ENCODE data around the gene CACNA2D3. TPM values are rescaled to one million over a fixed set of nuclear protein-coding genes. Genes with fewer than 3 reads are reported as not detected.

The CACNA2D3 gene
- total RNA-seq, 1 experiment from 2014 or later, result 7.6 TPM

GRCh38 chr3:54914180-54914579, 791.8 kb downstream of the CACNA2D3 start:
- no peak for DNase-seq (ENCODE audit: low spot score)

GRCh38 chr3:54915181-54915580, 792.8 kb downstream of the CACNA2D3 start:
- no peak for DNase-seq (ENCODE audit: low spot score)

GRCh38 chr3:54915976-54916375, 793.6 kb downstream of the CACNA2D3 start:
- no peak for DNase-seq (ENCODE audit: low spot score)

- no peak for DNase-seq (ENCODE audit: low spot score)
Observed at GRCh38 chr3:54916732-54917131, 794.4 kb downstream of the CACNA2D3 start.

- no peak for DNase-seq (ENCODE audit: low spot score)
Observed at GRCh38 chr3:54917174-54917573, 794.8 kb downstream of the CACNA2D3 start.

GRCh38 chr3:54917862-54918261, 795.5 kb downstream of the CACNA2D3 start:
- peak; percentile 24 for DNase-seq (ENCODE audit: low spot score)

GRCh38 chr3:54918516-54918915, 796.2 kb downstream of the CACNA2D3 start:
- DNase-seq (ENCODE audit: low spot score), result no peak

GRCh38 chr3:54928046-54928770, 805.9 kb downstream of the CACNA2D3 start, which contains the start of gene LRTM1:
TSS of gene LRTM1 (minus strand) at chr3:54928059. CDS start at chr3:54927911, 148 bp downstream.
- DNase-seq (ENCODE audit: low spot score), result no peak

GRCh38 chr3:54931182-54931581, 808.8 kb downstream of the CACNA2D3 start:
- no peak for DNase-seq (ENCODE audit: low spot score)

GRCh38 chr3:54932606-54933005, 810.3 kb downstream of the CACNA2D3 start:
- no peak for DNase-seq (ENCODE audit: low spot score)

GRCh38 chr3:54935869-54936268, 813.5 kb downstream of the CACNA2D3 start:
- no peak for DNase-seq (ENCODE audit: low spot score)

GRCh38 chr3:54936561-54936960, 814.2 kb downstream of the CACNA2D3 start:
- no peak for DNase-seq (ENCODE audit: low spot score)

GRCh38 chr3:54939557-54940300, 817.4 kb downstream of the CACNA2D3 start:
- peak; percentile 16 for DNase-seq (ENCODE audit: low spot score)

- no peak for DNase-seq (ENCODE audit: low spot score)
Observed at GRCh38 chr3:54940971-54941370, 818.6 kb downstream of the CACNA2D3 start.

- DNase-seq (ENCODE audit: low spot score), result no peak
Observed at GRCh38 chr3:54941690-54942362, 819.5 kb downstream of the CACNA2D3 start.

- peak; percentile 8 for DNase-seq (ENCODE audit: low spot score)
Observed at GRCh38 chr3:54949491-54950044, 827.2 kb downstream of the CACNA2D3 start.

GRCh38 chr3:54950391-54951003, 828.1 kb downstream of the CACNA2D3 start:
- DNase-seq (ENCODE audit: low spot score), result no peak

- peak; percentile 82 for DNase-seq (ENCODE audit: low spot score)
Observed at GRCh38 chr3:54951405-54951804, 829.1 kb downstream of the CACNA2D3 start.

GRCh38 chr3:54954022-54954421, 831.7 kb downstream of the CACNA2D3 start:
- peak; percentile 93 for DNase-seq (ENCODE audit: low spot score)

- no peak for DNase-seq (ENCODE audit: low spot score)
Observed at GRCh38 chr3:54954521-54954920, 832.2 kb downstream of the CACNA2D3 start.

GRCh38 chr3:54955496-54955895, 833.1 kb downstream of the CACNA2D3 start:
- DNase-seq (ENCODE audit: low spot score), result no peak

GRCh38 chr3:54955941-54956340, 833.6 kb downstream of the CACNA2D3 start:
- no peak for DNase-seq (ENCODE audit: low spot score)

Measured in A172 (cell line).